ENCODE measurements around the gene CCN5.

Gene CCN5

GRCh38 chr20:44681796-44682566, 33.2 kb upstream of the CCN5 start:
- H3K4me1 ChIP-seq = peaks cover 0 to 7% (median 2%) of the 10 kb centered on the region in 4 donors
- H3K36me3 ChIP-seq = no peaks in the 10 kb centered on the region
- H3K9me3 ChIP-seq = no peaks in the 10 kb centered on the region
- intact Hi-C loops (cut with DNase I; ENCODE audit: low total_unique reads) = loop anchor here (5.0 kb wide), 2 partner anchors 185 to 295 kb away; no protein-coding TSS in a partner anchor
- no peaks in the 10 kb centered on the region for H3K27me3 ChIP-seq
- no peak overlapping the region for H3K4me3 ChIP-seq
- DNase-seq = peak in 1 of 2 donors; percentile 29
- no peak overlapping the region for H3K27ac ChIP-seq
- TF ChIP-seq CTCF (IDR thresholded peaks at IDR 0.05) = no peak

GRCh38 chr20:44683263-44684046, 31.7 kb upstream of the CCN5 start:
- H3K4me1 ChIP-seq = peaks cover 0 to 10% (median 2%) of the 10 kb centered on the region in 4 donors
- H3K9me3 ChIP-seq = no peaks in the 10 kb centered on the region
- H3K27me3 ChIP-seq = no peaks in the 10 kb centered on the region
- peak in 1 of 2 donors; percentile 67 for DNase-seq
- no peak overlapping the region for H3K27ac ChIP-seq
- peak; percentile 67 to 70 for TF ChIP-seq CTCF (IDR thresholded peaks at IDR 0.05)
- no peaks in the 10 kb centered on the region for H3K36me3 ChIP-seq
- no peak overlapping the region for H3K4me3 ChIP-seq
- intact Hi-C loops (cut with DNase I; ENCODE audit: low total_unique reads) = loop anchor here (5.0 kb wide), 2 partner anchors 184 to 296 kb away; no protein-coding TSS in a partner anchor

GRCh38 chr20:44684047-44684967, 30.9 kb upstream of the CCN5 start:
- H3K4me3 ChIP-seq = no peak overlapping the region
- peak in 1 of 2 donors; percentile 66 for DNase-seq
- H3K9me3 ChIP-seq = no peaks in the 10 kb centered on the region
- H3K36me3 ChIP-seq = no peaks in the 10 kb centered on the region
- H3K4me1 ChIP-seq = peaks cover 0 to 10% (median 2%) of the 10 kb centered on the region in 4 donors
- TF ChIP-seq CTCF (IDR thresholded peaks at IDR 0.05) = no peak
- H3K27ac ChIP-seq = no peak overlapping the region
- H3K27me3 ChIP-seq = no peaks in the 10 kb centered on the region
- intact Hi-C loops (cut with DNase I; ENCODE audit: low total_unique reads) = loop anchor here (5.0 kb wide), 2 partner anchors 183 to 297 kb away; no protein-coding TSS in a partner anchor

- intact Hi-C loops (cut with DNase I; ENCODE audit: low total_unique reads) = no loop called here
- peak in 1 of 2 donors; percentile 25 for DNase-seq
- no peaks in the 10 kb centered on the region for H3K27me3 ChIP-seq
- H3K4me1 ChIP-seq = peaks cover 0 to 37% (median 25%) of the 10 kb centered on the region in 4 donors
- H3K4me3 ChIP-seq = no peak overlapping the region
- no peak overlapping the region for H3K27ac ChIP-seq
- H3K9me3 ChIP-seq = no peaks in the 10 kb centered on the region
- H3K36me3 ChIP-seq = no peaks in the 10 kb centered on the region
- no peak for TF ChIP-seq CTCF (IDR thresholded peaks at IDR 0.05)
Measured at GRCh38 chr20:44686934-44687333, 28.2 kb upstream of the CCN5 start.

GRCh38 chr20:44688053-44688625, 27.0 kb upstream of the CCN5 start:
- intact Hi-C loops (cut with DNase I; ENCODE audit: low total_unique reads) = no loop called here
- Histone ChIP-seq H3K9me3 (no peaks in the 10 kb centered on the region), H3K4me3 (no peak overlapping the region), H3K36me3 (no peaks in the 10 kb centered on the region), H3K27me3 (no peaks in the 10 kb centered on the region), H3K27ac (peak overlapping the region; percentile 18 to 93), H3K4me1 (peaks cover 0 to 46% (median 35%) of the 10 kb centered on the region in 4 donors)
- TF ChIP-seq CTCF (IDR thresholded peaks at IDR 0.05) = peak in 1 of 2 experiments; percentile 31
- DNase-seq = no peak

Measured in tibial artery (tissue), 4 donors.